GM20000 (cell line): ENCODE results near the gene DNAJC17.
A peak's percentile ranks its signal among the peaks of the same experiment; 100 is the strongest.

ENCODE experiments used
- DNase-seq: peaks from one replicate; pipeline ENCODE4 v3.0.0; 2012; ENCODE audit warnings: low spot score
- CTCF ChIP-seq: IDR thresholded peaks from 2 replicates; pipeline ENCODE4 v1.5.1; 2012; ENCODE audit warnings: mild to moderate bottlenecking, control low read depth; ENCODE audit errors: extremely low read depth, missing control alignments

The DNAJC17 gene

DNA sequence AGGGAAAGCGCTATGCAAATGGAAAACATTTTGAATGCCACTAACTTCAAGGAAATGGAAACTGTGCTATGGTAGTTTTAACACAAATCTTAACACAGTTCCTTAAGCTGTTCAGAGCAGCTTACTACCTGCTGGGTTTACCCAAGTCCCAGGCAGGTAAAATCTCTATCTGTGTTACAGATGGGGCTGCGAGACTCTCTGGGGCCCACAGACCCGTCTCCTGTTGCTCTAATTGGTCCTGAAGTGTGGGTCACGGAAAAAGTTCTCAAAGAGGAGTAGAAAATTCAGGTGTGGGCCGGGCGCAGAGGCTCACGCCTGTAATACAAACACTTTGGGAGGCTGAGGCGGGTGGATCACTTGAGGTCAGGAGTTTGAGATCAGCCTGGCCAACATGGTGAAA is 17.3 kb downstream of the DNAJC17 start:
- DNase-seq, result no peak
- TF ChIP-seq CTCF, result no peak

DNA sequence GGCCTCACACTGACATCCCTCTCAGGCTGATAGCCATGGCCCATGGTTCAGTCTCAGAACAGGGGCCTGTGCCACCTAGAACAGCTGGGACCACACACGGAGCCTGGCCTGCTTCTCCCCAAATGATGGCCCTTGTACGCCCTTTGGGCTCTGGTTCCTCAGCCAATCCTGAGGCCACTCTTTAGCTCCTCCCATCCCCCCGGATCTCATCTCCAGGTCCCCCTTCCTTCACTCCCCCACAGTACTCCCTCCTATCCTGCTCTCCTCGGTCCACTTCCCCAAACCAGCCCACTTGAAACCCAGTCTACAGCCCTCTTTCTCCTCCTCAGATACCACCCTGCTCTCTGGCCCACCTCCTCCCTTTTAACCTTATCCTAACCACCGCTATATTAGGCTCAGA is 18.2 kb downstream of the DNAJC17 start:
- DNase-seq, result no peak
- no peak for TF ChIP-seq CTCF

GRCh38 chr15:40787991-40788390 is 19.3 kb downstream of the DNAJC17 start:
- no peak for DNase-seq

DNA sequence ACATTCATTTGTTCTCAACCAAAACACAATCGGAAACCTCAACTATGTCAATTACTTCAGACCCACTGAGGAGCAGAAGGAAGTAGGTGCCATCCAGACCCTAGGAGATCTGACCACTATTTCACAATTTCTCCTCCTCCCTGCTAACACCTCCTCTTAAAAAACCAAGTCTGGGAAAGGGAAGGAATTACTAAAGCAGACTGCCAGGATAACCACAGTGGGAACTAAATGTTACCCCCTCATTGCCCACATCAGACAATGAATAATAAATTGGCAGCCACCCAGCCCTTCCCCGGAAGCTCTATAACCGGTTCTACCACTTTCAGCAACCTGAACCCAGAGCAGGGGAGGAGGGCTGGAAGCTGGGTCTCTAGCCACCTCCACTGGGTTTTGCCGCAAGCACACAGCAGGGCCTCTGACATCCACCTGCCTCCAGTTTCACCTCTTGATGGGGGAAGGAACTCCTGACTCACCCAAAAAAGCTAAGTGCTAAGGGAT is 19.9 kb downstream of the DNAJC17 start:
- TF ChIP-seq CTCF, result no peak
- no peak for DNase-seq

More at GRCh38 chr15:40787991-40788390, 19.3 kb downstream of the DNAJC17 start:
- TF ChIP-seq CTCF, result no peak

DNA sequence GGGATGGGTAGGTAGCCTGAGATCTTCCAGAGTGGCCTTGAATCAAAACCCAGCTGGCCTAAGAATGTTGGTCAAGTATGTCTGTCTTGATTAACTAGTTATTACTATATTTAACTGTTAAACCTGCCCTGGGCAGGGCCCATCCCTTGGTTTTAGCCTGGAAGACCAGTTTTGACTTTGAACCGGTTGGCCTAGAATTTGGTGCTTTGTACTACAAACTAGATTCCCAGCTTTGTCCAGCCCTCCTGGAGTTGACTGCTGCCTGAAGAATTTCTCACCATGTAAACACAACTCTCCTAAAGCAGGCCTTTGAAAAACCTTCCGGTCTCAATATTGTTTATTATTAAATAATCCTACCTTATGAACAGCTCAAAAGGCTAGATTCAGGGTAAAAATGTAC is 21.5 kb downstream of the DNAJC17 start:
- DNase-seq, result no peak
- no peak for TF ChIP-seq CTCF

GRCh38 chr15:40785164-40785563 is 22.1 kb downstream of the DNAJC17 start:
- DNase-seq, result no peak
- TF ChIP-seq CTCF, result no peak

GRCh38 chr15:40782609-40783227 is 24.6 kb downstream of the DNAJC17 start:
- peak; percentile 74 for DNase-seq
- peak; percentile 98 for TF ChIP-seq CTCF
